B cell (primary cell): ENCODE results near the gene PTPRG. TPM values are rescaled to one million over a fixed set of nuclear protein-coding genes. Genes with fewer than 3 reads are reported as not detected.

Experiments
- ATAC-seq: fragments of 200-7000 bp; cut with Tn5 transposase; one replicate; pipeline ENCODE4 v1.10.0; 2021; ENCODE audit warnings: low read depth, mild to moderate bottlenecking, moderate number of reproducible peaks, moderate library complexity
- CTCF ChIA-PET: fragments of 350-600 bp; sonication (Branson Sonifier 250); formaldehyde crosslinking; loops from one replicate; lab custom pipeline; 2021; ENCODE audit warnings: antibody characterized with exemption, inconsistent platforms; lab: Charles Lee
- POLR2A ChIA-PET: fragments of 350-600 bp; sonication (Branson Sonifier 250); formaldehyde crosslinking; loops from one replicate; lab custom pipeline; 2021; ENCODE audit warnings: antibody characterized with exemption; lab: Charles Lee
- DNase-seq: peaks from one replicate; pipeline ENCODE4 v3.0.0; 2013
- H2AFZ ChIP-seq: 2 replicates; pipeline ENCODE4 v1.6.1; 2012; ENCODE audit warnings: mild to moderate bottlenecking, low read depth, low read length; ENCODE audit not compliant: insufficient read depth, poor library complexity, severe bottlenecking
- H3K27ac ChIP-seq, 2 donors: 1 replicate in 1 of 2; 2 replicates in 1 of 2; pipeline ENCODE4 v1.5.1; 2012 to 2013; ENCODE audit warnings: low read length in 2 of 2, mild to moderate bottlenecking in 2 of 2, moderate library complexity in 1 of 2
- H3K27me3 ChIP-seq, 4 experiments: fragments of 200-600 bp in 1 of 4; sonication (generic) in 1 of 4; replicated peaks in 1 of 4; 1 replicate in 2 of 4; 2 replicates in 2 of 4; pipeline versions ENCODE4 v1.6.1 to v1.7.0; 2013 to 2016; ENCODE audit warnings: low read length in 3 of 4, mild to moderate bottlenecking in 2 of 4, mixed read lengths in 1 of 4, moderate library complexity in 1 of 4; ENCODE audit not compliant: insufficient read depth in 4 of 4, control insufficient read depth in 3 of 4; ENCODE audit errors: control extremely low read depth in 1 of 4
- H3K36me3 ChIP-seq, 2 experiments: replicated peaks in 1 of 2; 1 replicate in 1 of 2; 2 replicates in 1 of 2; pipeline versions ENCODE4 v1.6.1 to v1.7.1; 2013; ENCODE audit warnings: low read length in 1 of 2; ENCODE audit not compliant: insufficient read depth in 2 of 2, control insufficient read depth in 1 of 2; ENCODE audit errors: control extremely low read depth in 1 of 2, extremely low read depth in 1 of 2
- H3K4me1 ChIP-seq, 2 donors: fragments of 200-600 bp in 1 of 2; sonication (generic) in 1 of 2; 1 replicate in 1 of 2; 2 replicates in 1 of 2; pipeline versions ENCODE4 v1.5.1 to v1.6.1; 2013 to 2017; ENCODE audit warnings: low read length in 2 of 2; ENCODE audit not compliant: control insufficient read depth in 2 of 2, insufficient read depth in 2 of 2
- H3K4me2 ChIP-seq: replicated peaks from 2 replicates; pipeline ENCODE3; 2012; ENCODE audit warnings: mild to moderate bottlenecking, low read depth, low read length; ENCODE audit not compliant: poor library complexity, severe bottlenecking
- H3K4me3 ChIP-seq, 5 experiments: fragments of 200-600 bp in 1 of 5; sonication (generic) in 1 of 5; 1 replicate in 3 of 5; 2 replicates in 2 of 5; pipeline versions ENCODE4 v1.5.1 to v1.7.0; 2011 to 2016; ENCODE audit warnings: low read length in 4 of 5, mild to moderate bottlenecking in 4 of 5, low read depth in 2 of 5, control low read depth in 1 of 5, moderate library complexity in 1 of 5; ENCODE audit not compliant: insufficient read depth in 1 of 5; ENCODE audit errors: control extremely low read depth in 1 of 5, extremely low read depth in 1 of 5
- H3K79me2 ChIP-seq: fragments of 200-600 bp; sonication (generic); one replicate; pipeline ENCODE4 v1.6.0; 2016; ENCODE audit warnings: low read length; ENCODE audit not compliant: control insufficient read depth, insufficient read depth
- H3K9ac ChIP-seq: fragments of 200-600 bp; sonication (generic); 2 replicates; pipeline ENCODE4 v1.6.1; 2017; ENCODE audit warnings: mild to moderate bottlenecking, low read length, moderate library complexity
- H3K9me3 ChIP-seq, 3 donors: one replicate each; pipeline versions ENCODE4 v1.6.1 to v1.7.1; 2013; ENCODE audit warnings: low read length in 2 of 3; ENCODE audit not compliant: control insufficient read depth in 2 of 3, insufficient read depth in 1 of 3; ENCODE audit errors: control extremely low read depth in 1 of 3
- H4K20me1 ChIP-seq: 2 replicates; pipeline ENCODE4 v1.6.0; 2012; ENCODE audit warnings: mild to moderate bottlenecking, low read length; ENCODE audit not compliant: insufficient read depth, control insufficient read depth, poor library complexity, severe bottlenecking
- H3K27ac Mint-ChIP-seq: one replicate; pipeline ENCODE4 v1.8.0; 2021; ENCODE audit warnings: mixed read lengths
- H3K27me3 Mint-ChIP-seq: one replicate; pipeline ENCODE4 v1.8.0; 2021; ENCODE audit warnings: mixed read lengths
- H3K4me1 Mint-ChIP-seq: one replicate; pipeline ENCODE4 v1.8.0; 2021; ENCODE audit warnings: mixed read lengths
- H3K4me3 Mint-ChIP-seq: one replicate; pipeline ENCODE4 v1.8.0; 2021; ENCODE audit warnings: mixed read lengths
- H3K9me3 Mint-ChIP-seq: one replicate; pipeline ENCODE4 v1.8.0; 2022; ENCODE audit warnings: mixed read lengths; ENCODE audit not compliant: insufficient read depth
- CTCF ChIP-seq: fragments of 200-600 bp; IDR thresholded peaks from one replicate; pipeline ENCODE4 v1.8.0; 2022; ENCODE audit warnings: antibody characterized with exemption, mild to moderate bottlenecking
- EZH2 ChIP-seq: IDR thresholded peaks from 2 replicates; pipeline ENCODE4 v1.6.1; 2012; ENCODE audit warnings: borderline replicate concordance, low read depth, mild to moderate bottlenecking, moderate library complexity, low read length; ENCODE audit not compliant: insufficient read depth, poor library complexity, severe bottlenecking
- WGBS: methylation state at CpG from one replicate; pipeline ENCODE4 v1.1.5; 2013; ENCODE audit warnings: missing lambda C conversion rate; ENCODE audit not compliant: insufficient coverage; 5-methylcytosine and 5-hydroxymethylcytosine counted together
- intact Hi-C: fragments of 100-400 bp; cut with micrococcal nuclease; formaldehyde crosslinking; loops from one replicate; pipeline ENCODE4 v1.10.0; 2022
- polyA plus RNA-seq: library from polyadenylated mRNA; depleted of rRNA; stranded (reverse); fragments of >200 nt; gene quantifications from 2 replicates; pipeline ENCODE4 v1.2.3, GENCODE V29; 2012
- total RNA-seq, 2 donors: library from RNA; stranded (reverse); fragments of 120-200 nt in 1 of 2; gene quantifications; 1 replicate in 1 of 2; 2 replicates in 1 of 2; pipeline versions ENCODE4 v1.2.3 to v1.2.4, GENCODE V29; 2013 to 2022

Gene PTPRG
- total and polyA plus RNA-seq, 2 donors (not counting 1 experiment from before 2014, with no cell fraction given) = 0.12 to 1.3 TPM

DNA sequence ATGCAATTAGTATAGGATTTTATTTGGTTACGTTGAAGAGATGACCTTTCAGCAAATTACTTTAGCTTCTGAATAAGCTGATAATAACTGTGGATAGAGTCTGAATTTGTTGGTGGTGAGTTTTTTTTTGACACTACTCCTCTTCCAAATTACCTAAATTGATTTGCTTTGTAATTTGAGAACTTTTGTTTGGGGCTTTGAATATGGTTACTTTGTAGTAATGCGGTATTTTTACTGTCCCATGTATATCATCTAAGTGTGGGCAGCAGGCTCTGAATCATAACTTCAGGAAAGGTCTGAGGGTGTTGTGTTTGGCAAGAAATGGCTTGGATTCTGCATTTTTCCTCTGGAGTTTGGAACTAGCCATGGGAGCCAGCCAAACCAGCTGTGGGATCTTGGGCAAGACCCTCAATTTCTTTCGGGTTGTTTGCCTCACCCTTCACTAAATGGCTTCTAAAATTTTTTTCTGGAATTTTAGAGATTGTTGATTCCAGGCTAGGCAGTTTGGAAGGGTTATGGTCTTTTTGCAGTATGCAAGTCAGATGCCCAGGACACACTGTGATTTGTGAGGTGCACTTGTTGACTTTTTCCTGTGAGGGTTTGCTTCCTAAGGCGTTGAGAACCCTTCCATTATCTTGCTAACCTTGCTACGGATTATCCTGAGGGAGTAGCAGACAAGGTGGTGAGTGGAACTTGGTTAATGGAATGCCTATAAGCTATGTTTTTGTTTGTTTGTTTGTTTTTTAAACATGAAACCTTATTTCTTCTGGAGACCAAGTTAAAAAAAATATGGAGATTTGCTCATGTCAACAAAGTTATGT lies 10.4 kb downstream of the PTPRG start:
- Mint-ChIP-seq H3K4me1 (no peaks in the 10 kb centered on the region), H3K27me3 (peaks cover 10% of the 10 kb centered on the region), H3K27ac (no peak overlapping the region), H3K4me3 (no peak overlapping the region), H3K9me3 (no peaks in the 10 kb centered on the region)
- no peak for TF ChIP-seq EZH2
- TF ChIP-seq CTCF = no peak
- Histone ChIP-seq H4K20me1 (no peaks in the 10 kb centered on the region), H3K4me1 (no peaks in the 10 kb centered on the region), H3K4me2 (no peak overlapping the region), H3K79me2 (no peaks in the 10 kb centered on the region), H3K9ac (no peak overlapping the region), H3K27ac (no peak overlapping the region), H3K9me3 (peaks cover 0 to 4% (median 0%) of the 10 kb centered on the region in 3 donors), H3K4me3 (no peak overlapping the region), H3K36me3 (no peaks in the 10 kb centered on the region), H3K27me3 (no peaks in the 10 kb centered on the region), H2AFZ (no peak overlapping the region)
- ChIA-PET POLR2A (no interaction called here), CTCF (no interaction called here)
- intact Hi-C loops = no loop called here
- DNase-seq (no peak), ATAC-seq (no peak)
- WGBS = no CpG with 5 or more reads among the region's 5 CpGs

- H3K4me1 Mint-ChIP-seq = no peaks in the 10 kb centered on the region
- Histone ChIP-seq H3K9ac (no peak overlapping the region), H3K4me2 (no peak overlapping the region), H3K27ac (no peak overlapping the region), H3K4me3 (no peak overlapping the region), H3K27me3 (no peaks in the 10 kb centered on the region), H3K79me2 (no peaks in the 10 kb centered on the region), H3K9me3 (peaks cover 0 to 4% (median 0%) of the 10 kb centered on the region in 3 donors), H2AFZ (no peak overlapping the region), H3K36me3 (no peaks in the 10 kb centered on the region), H4K20me1 (no peaks in the 10 kb centered on the region), H3K4me1 (no peaks in the 10 kb centered on the region)
- no peak for ATAC-seq
- CTCF ChIA-PET = no interaction called here
- no peaks in the 10 kb centered on the region for H3K9me3 Mint-ChIP-seq
- no peak for DNase-seq
- peaks cover 10% of the 10 kb centered on the region for H3K27me3 Mint-ChIP-seq
- H3K27ac Mint-ChIP-seq = no peak overlapping the region
- intact Hi-C loops = no loop called here
- POLR2A ChIA-PET = no interaction called here
- no peak for TF ChIP-seq EZH2
- TF ChIP-seq CTCF = no peak
- H3K4me3 Mint-ChIP-seq = no peak overlapping the region
- 92% methylated on average over 5 of the region's 5 CpGs for WGBS
These were observed 11.5 kb downstream of the PTPRG start for GRCh38 chr3:61572879-61573278.
